Esophagus squamous epithelium (tissue), 5 donors: Measurements from ENCODE around the gene HMGXB3. TPM values are rescaled to one million over a fixed set of nuclear protein-coding genes. Genes with fewer than 3 reads are reported as not detected.

Experiments
- DNase-seq: peaks from one replicate; lab custom pipeline; 2025; lab: John Stamatoyannopoulos, UW
- H3K27ac ChIP-seq, 4 donors: fragments of 200-600 bp; sonication (generic); one replicate each; pipeline ENCODE4 v1.5.1; 2016 to 2019; ENCODE audit warnings: mild to moderate bottlenecking in 1 of 4
- H3K27me3 ChIP-seq, 4 donors: fragments of 200-600 bp; sonication (generic); 1 replicate in 3 of 4; 2 replicates in 1 of 4; pipeline versions ENCODE4 v1.5.1 to v1.6.0; 2017 to 2021; ENCODE audit warnings: antibody characterized with exemption in 1 of 4
- H3K36me3 ChIP-seq, 3 donors: fragments of 200-600 bp; sonication (generic); one replicate each; pipeline ENCODE4 v1.5.1; 2016 to 2019
- H3K4me1 ChIP-seq, 3 donors: fragments of 200-600 bp; sonication (generic); one replicate each; pipeline ENCODE4 v1.5.1; 2017 to 2019
- H3K4me3 ChIP-seq, 4 donors: fragments of 200-600 bp; sonication (generic); 1 replicate in 3 of 4; 2 replicates in 1 of 4; pipeline ENCODE4 v1.5.1; 2016 to 2019; ENCODE audit warnings: mild to moderate bottlenecking in 2 of 4, moderate library complexity in 1 of 4
- H3K9me3 ChIP-seq, 3 donors: fragments of 200-600 bp; sonication (generic); one replicate each; pipeline ENCODE4 v1.5.1; 2016 to 2019
- POLR2A ChIP-seq, 4 donors: fragments of 450-650 bp; IDR thresholded peaks; one replicate each; pipeline ENCODE4 v1.6.1; 2017; ENCODE audit warnings: antibody characterized with exemption in 4 of 4, mild to moderate bottlenecking in 4 of 4, moderate library complexity in 3 of 4
- WGBS, 2 donors: methylation state at CpG; one replicate each; pipeline ENCODE4 v1.1.5; 2018; 5-methylcytosine and 5-hydroxymethylcytosine counted together
- intact Hi-C: fragments of 100-400 bp; cut with DNase I; formaldehyde crosslinking; loops from one replicate; pipeline ENCODE4 v1.15.0; 2022
- total RNA-seq, 4 donors: library from RNA; depleted of rRNA; stranded (reverse); fragments of >200 nt; gene quantifications; one replicate each; pipeline ENCODE4 v1.1.0, GENCODE V29; 2016
- TF ChIP-seq, protein P1 (sequence below), 6 experiments: fragments of 450-650 bp in 4 of 6; fragments of 200-600 bp in 2 of 6; sonication (generic) in 2 of 6; IDR thresholded peaks; one replicate each; pipeline ENCODE4 v1.5.1; 2016 to 2019; ENCODE audit warnings: antibody characterized with exemption in 6 of 6, mild to moderate bottlenecking in 4 of 6, moderate library complexity in 4 of 6
- donor health status: DM: yes; HTN: yes; CAD: no.

HMGXB3 gene
- total RNA-seq, 4 donors from 2014 or later: 12.4 to 26.3 (median 20.5) TPM

DNA sequence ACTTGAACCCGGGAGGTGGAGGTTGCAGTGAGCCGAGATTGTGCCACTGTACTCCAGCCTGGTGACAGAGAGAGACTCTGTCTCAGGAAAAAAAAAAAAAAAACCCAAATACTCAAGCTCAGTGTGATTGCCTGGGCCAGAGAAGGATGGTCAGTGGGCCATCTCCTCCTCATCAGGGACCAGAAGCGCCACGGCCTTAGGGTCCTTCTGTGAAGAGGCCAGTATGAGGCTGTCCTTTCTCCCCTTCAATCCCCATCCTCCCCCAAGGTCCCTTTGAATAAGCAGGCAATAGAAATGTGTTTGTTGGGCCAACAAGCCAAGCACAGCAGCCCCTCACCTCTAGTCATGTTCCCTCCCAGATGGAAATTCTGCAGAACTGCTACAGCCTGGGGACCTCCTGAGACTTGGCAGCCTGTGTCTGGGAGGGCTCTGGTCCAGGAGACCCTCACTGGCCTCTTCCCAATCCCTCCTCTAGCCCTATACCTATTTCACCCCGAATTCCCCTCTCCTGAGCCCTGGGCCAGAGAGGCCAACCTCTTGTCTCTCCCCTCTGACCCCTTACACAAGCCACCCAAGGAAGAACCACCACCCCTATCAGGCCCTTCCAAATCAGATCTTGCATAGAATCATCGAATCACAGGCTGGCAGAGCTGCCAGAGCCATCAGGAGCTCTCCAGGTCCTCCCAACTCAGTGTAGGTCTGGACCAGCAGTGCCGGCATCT is 84.8 kb downstream of the HMGXB3 start:
- TF ChIP-seq, protein P1, sequence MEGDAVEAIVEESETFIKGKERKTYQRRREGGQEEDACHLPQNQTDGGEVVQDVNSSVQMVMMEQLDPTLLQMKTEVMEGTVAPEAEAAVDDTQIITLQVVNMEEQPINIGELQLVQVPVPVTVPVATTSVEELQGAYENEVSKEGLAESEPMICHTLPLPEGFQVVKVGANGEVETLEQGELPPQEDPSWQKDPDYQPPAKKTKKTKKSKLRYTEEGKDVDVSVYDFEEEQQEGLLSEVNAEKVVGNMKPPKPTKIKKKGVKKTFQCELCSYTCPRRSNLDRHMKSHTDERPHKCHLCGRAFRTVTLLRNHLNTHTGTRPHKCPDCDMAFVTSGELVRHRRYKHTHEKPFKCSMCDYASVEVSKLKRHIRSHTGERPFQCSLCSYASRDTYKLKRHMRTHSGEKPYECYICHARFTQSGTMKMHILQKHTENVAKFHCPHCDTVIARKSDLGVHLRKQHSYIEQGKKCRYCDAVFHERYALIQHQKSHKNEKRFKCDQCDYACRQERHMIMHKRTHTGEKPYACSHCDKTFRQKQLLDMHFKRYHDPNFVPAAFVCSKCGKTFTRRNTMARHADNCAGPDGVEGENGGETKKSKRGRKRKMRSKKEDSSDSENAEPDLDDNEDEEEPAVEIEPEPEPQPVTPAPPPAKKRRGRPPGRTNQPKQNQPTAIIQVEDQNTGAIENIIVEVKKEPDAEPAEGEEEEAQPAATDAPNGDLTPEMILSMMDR (IDR thresholded peaks at IDR 0.05): no peak
- no peak for TF ChIP-seq POLR2A (IDR thresholded peaks at IDR 0.05)
- DNase-seq: no peak
- 64 to 81% methylated on average over 6 of the region's 7 CpGs for WGBS, 2 donors
- Histone ChIP-seq H3K4me3 (peak overlapping the region in 3 of 4 donors; percentile 11 to 52 (median 37)), H3K4me1 (peaks cover 0 to 5% (median 0%) of the 10 kb centered on the region in 3 donors), H3K9me3 (no peaks in the 10 kb centered on the region), H3K27ac (peak overlapping the region in 2 of 4 donors; percentile 25 to 57), H3K27me3 (peaks cover 0 to 61% (median 0%) of the 10 kb centered on the region in 4 donors), H3K36me3 (no peaks in the 10 kb centered on the region)
- intact Hi-C loops: no loop called here

GRCh38 chr5:150085950-150086715 is 85.6 kb downstream of the HMGXB3 start, which contains the start of gene CSF1R:
TSS of gene CSF1R (minus strand) at chr5:150086554. CDS start at chr5:150086427, 127 bp downstream.
- no peaks in the 10 kb centered on the region for H3K36me3 ChIP-seq
- H3K27ac ChIP-seq: peak within 1 kb of the TSS in 2 of 4 donors; percentile 25 to 57
- TF ChIP-seq, protein P1 (IDR thresholded peaks at IDR 0.05): no peak
- peak in 1 of 4 donors; percentile 18 for TF ChIP-seq POLR2A (IDR thresholded peaks at IDR 0.05)
- peaks cover 0 to 5% (median 0%) of the 10 kb centered on the region in 3 donors for H3K4me1 ChIP-seq
- H3K4me3 ChIP-seq: peak within 1 kb of the TSS in 3 of 4 donors; percentile 12 to 52 (median 37)
- 46 to 82% methylated on average over 5 to 6 of the region's 9 CpGs for WGBS, 2 donors
- peaks cover 0 to 68% (median 0%) of the 10 kb centered on the region in 4 donors for H3K27me3 ChIP-seq
- intact Hi-C loops: no loop called here
- no peak for DNase-seq
- no peaks in the 10 kb centered on the region for H3K9me3 ChIP-seq

DNA sequence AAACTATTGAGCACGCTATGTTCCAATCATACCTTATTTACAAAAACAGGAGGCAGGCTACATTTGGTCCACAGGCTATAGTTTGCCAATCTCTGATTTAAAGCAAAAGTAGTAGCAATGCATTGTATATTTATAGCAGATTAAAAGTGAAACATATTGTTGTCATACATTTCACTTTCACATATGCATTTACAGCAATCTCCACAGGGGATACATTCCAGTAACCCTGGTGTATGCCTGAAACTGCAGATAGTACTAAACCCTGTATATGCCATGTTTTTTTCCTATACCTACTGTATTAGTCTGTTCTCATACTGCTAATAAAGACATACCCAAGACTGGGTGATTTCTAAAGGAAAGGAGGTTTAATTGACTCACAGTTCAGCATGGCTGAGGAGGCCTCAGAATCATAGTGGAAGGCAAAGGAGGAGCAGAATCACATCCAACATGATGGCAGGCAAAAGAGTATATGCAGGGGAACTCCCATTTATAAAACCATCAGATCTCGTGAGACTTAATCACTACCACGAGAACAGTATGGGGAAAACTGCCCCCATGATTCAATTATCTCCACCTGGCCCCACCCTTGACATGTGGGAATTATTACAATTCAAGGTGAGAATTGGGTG is 91.7 kb downstream of the HMGXB3 start:
- H3K4me1 ChIP-seq: no peaks in the 10 kb centered on the region
- WGBS, 2 donors: 65 to 82% methylated on average over 3 of the region's 3 CpGs
- peaks cover 0 to 31% (median 0%) of the 10 kb centered on the region in 4 donors for H3K27me3 ChIP-seq

GRCh38 chr5:150097152-150097551 is 96.6 kb downstream of the HMGXB3 start:
- Histone ChIP-seq H3K27me3 (no peaks in the 10 kb centered on the region), H3K4me1 (no peaks in the 10 kb centered on the region), H3K36me3 (no peaks in the 10 kb centered on the region), H3K9me3 (no peaks in the 10 kb centered on the region), H3K4me3 (no peak overlapping the region), H3K27ac (no peak overlapping the region)
- intact Hi-C loops: no loop called here
- no peak for TF ChIP-seq POLR2A (IDR thresholded peaks at IDR 0.05)
- TF ChIP-seq, protein P1 (IDR thresholded peaks at IDR 0.05): no peak
- DNase-seq: no peak

More for the DNA sequence above, 91.7 kb downstream of the HMGXB3 start:
- no peak overlapping the region for H3K27ac ChIP-seq
- H3K9me3 ChIP-seq: no peaks in the 10 kb centered on the region
- H3K4me3 ChIP-seq: no peak overlapping the region
- DNase-seq: no peak
- no peak for TF ChIP-seq POLR2A (IDR thresholded peaks at IDR 0.05)
- TF ChIP-seq, protein P1 (IDR thresholded peaks at IDR 0.05): no peak
- intact Hi-C loops: no loop called here
- H3K36me3 ChIP-seq: no peaks in the 10 kb centered on the region
